Natural killer cell treated with Interleukin-12 subunit alpha and Interleukin-12 subunit beta and Interleukin-15 and Interleukin-18, amount 100 ng/mL, for 72 hours (primary cell): ENCODE data around the gene SCAMP3. TPM values are rescaled to one million over a fixed set of nuclear protein-coding genes. Genes with fewer than 3 reads are reported as not detected.

Experiments used
- ATAC-seq, 2 donors: fragments of 150-1000 bp; cut with Tn5 transposase in 1 of 2; sonication (Bioruptor Pico), chemical (Tn5 transposase) in 1 of 2; 2 replicates each; pipeline ENCODE4 v1.10.0; 2021
- DNase-seq: peaks from one replicate; pipeline ENCODE4 v3.0.0; 2022; ENCODE audit warnings: low spot score
- H3K27ac Mint-ChIP-seq, 2 donors: 1 replicate in 1 of 2; 2 replicates in 1 of 2; pipeline ENCODE4 v1.8.0; 2022; ENCODE audit warnings: mixed read lengths in 2 of 2, mild to moderate bottlenecking in 1 of 2, moderate library complexity in 1 of 2
- H3K27me3 Mint-ChIP-seq, 2 donors: 1 replicate in 1 of 2; 2 replicates in 1 of 2; pipeline ENCODE4 v1.8.0; 2022; ENCODE audit warnings: mixed read lengths in 2 of 2
- H3K36me3 Mint-ChIP-seq: one replicate; pipeline ENCODE4 v1.8.0; 2022; ENCODE audit warnings: mixed read lengths
- H3K4me1 Mint-ChIP-seq, 2 donors: 1 replicate in 1 of 2; 2 replicates in 1 of 2; pipeline ENCODE4 v1.8.0; 2022; ENCODE audit warnings: low read depth in 2 of 2, mixed read lengths in 2 of 2, mild to moderate bottlenecking in 1 of 2
- H3K4me3 Mint-ChIP-seq: one replicate; pipeline ENCODE4 v1.8.0; 2022; ENCODE audit warnings: mixed read lengths
- H3K9me3 Mint-ChIP-seq: 2 replicates; pipeline ENCODE4 v1.8.0; 2022; ENCODE audit warnings: mixed read lengths
- total RNA-seq, 2 donors: library from RNA; stranded (reverse); gene quantifications; one replicate each; pipeline ENCODE4 v1.2.3, GENCODE V29; 2022

The SCAMP3 gene
- total RNA-seq, 2 donors from 2014 or later = 134 to 169 TPM

DNA sequence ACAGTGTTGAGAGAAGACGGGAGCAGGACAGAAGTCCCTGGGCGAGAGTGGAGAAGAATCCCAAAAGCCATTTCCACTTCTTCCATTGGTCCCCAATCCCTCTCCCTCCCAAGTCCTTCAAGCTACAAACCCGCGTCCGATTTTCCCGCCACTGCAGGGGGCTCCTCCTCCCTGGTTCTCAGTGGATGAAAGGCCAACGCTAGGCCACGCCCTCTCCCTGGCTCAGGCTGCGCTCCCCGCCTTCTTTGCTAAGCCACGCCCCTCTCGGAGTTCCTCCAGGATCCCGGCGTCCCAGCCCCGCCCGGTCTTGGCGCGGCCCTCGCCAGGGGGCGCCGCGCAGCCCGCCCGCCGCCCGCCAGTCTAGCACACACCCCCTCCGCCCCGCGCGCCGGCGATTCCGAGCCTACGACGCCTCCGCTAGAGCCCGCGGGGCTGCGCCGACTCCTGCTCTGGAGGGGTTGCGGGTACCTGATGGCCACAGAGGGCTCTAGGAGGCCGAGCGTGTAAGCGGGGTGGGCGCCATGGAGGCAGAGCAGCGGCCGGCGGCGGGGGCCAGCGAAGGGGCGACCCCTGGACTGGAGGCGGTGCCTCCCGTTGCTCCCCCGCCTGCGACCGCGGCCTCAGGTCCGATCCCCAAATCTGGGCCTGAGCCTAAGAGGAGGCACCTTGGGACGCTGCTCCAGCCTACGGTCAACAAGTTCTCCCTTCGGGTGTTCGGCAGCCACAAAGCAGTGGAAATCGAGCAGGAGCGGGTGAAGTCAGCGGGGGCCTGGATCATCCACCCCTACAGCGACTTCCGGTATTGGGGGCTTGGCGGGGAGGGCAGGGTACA is 15.1 kb upstream of the SCAMP3 start, which contains the start of gene HCN3:
Gene HCN3 (plus strand): TSS at position 394 of the 832 bp plus-strand sequence. CDS start 128 bp downstream, at position 522.
- H3K4me1 Mint-ChIP-seq = peaks cover 26 to 38% of the 10 kb centered on the region in 2 donors
- H3K9me3 Mint-ChIP-seq = no peaks in the 10 kb centered on the region
- peak; percentile 82 to 89 for ATAC-seq
- H3K4me3 Mint-ChIP-seq = peak within 1 kb of the TSS; percentile 81
- peaks cover 6% of the 10 kb centered on the region for H3K36me3 Mint-ChIP-seq
- H3K27me3 Mint-ChIP-seq = no peaks in the 10 kb centered on the region
- H3K27ac Mint-ChIP-seq = peak within 1 kb of the TSS in 1 of 2 donors; percentile 30
- DNase-seq = peak; percentile 96

DNA sequence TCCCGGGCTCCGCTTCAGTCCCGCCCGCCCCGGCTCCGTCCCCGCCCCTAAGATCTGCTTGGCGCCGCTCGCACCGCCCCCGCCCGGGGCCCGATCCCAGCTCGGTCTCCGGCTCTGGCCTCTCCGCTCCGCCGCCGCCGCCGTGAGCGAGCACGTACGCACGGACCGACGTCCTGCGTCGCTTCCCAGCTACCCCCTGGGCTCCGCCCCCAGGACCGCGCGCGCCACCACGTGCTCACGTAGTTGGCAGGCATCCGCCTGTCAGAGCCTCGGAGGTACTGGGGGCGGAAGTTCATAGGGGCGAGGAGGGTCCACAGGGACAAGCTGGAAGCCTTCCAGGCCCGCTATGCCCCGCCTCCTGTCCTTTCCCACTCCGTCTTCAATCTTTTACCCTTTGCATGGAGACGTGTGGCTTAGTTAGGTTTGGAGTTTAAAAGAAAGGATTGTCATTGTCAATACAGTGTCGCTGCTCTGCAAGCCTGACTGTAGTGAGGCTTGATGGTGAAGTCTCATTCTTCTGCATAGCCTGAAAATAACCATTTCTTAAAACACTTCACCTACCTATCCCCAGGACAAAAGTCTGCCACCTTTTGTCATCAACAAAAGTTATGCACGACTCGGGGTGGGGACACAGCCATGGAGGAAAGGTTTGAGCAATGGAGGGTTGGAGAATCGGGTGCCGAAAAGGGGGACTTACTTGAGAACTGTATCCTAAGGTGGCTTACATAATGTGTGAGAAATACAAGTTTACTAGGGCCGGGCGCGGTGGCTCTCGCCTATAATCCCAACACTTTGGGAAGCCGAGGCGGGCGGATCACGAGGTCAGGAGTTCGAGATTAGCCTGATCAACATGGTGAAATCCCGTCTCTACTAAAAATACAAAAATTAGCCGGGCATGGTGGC is 11.4 kb upstream of the SCAMP3 start, which contains the start of gene CLK2:
Gene CLK2 (minus strand): TSS at position 162 of the 903 bp plus-strand sequence. CDS start 2,527 bp downstream, outside the sequence.
- Mint-ChIP-seq H3K36me3 (peaks cover 20% of the 10 kb centered on the region), H3K4me1 (peaks cover 42 to 43% of the 10 kb centered on the region in 2 donors), H3K4me3 (peak within 1 kb of the TSS; percentile 93), H3K9me3 (no peaks in the 10 kb centered on the region), H3K27ac (peak within 1 kb of the TSS; percentile 75 to 83), H3K27me3 (no peaks in the 10 kb centered on the region)
- peak; percentile 94 to 95 for ATAC-seq
- peak; percentile 99 for DNase-seq

DNA sequence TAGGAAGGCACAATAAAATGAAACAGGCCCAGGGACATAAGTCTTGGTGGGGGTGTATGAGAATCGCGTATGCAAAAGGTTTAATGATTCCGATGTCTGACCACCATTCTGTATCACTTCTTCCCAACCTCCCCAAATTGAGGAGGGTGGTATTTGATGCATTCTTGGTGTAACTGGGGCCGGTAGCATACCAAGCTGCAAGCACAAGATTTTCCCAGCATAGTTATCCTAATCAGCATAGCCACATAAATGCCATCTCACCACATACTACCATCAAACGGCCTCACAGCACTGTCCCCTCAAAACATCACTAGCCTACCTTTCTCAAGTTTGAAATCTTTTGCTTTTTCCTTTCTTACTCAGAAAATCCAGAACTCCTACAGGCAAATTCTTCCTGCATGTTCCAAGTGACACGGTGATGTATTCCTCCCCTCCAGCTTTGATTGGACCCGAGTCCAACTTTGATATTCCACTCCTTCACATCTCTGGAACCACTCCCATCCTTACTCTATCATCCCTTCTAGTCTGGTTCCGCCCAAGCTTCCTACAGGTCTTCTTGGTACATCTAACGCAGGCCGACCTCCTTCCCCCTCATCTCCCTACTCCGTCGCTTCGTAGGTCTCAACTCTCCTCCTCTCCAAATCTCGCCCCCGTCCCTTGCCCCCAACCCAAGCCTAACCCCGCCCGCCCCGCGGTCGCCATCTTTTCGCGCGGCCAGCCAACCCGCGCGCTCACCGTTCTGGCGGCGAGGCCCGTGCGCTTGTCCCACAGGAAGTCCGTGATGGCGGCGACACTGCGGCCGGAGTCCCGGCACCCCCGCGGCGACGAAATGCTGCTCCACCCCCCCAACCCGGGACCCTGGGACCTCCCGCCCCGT is 10.5 kb upstream of the SCAMP3 start:
- ATAC-seq (peak; percentile 61 to 65), DNase-seq (no peak)
- H3K36me3 Mint-ChIP-seq = peaks cover 25% of the 10 kb centered on the region
- peak overlapping the region; percentile 93 for H3K4me3 Mint-ChIP-seq
- no peaks in the 10 kb centered on the region for H3K27me3 Mint-ChIP-seq
- peak overlapping the region; percentile 75 to 83 for H3K27ac Mint-ChIP-seq
- H3K4me1 Mint-ChIP-seq = peaks cover 40 to 42% of the 10 kb centered on the region in 2 donors
- H3K9me3 Mint-ChIP-seq = no peaks in the 10 kb centered on the region

- DNase-seq = no peak
- Mint-ChIP-seq H3K27ac (no peak overlapping the region), H3K9me3 (no peaks in the 10 kb centered on the region), H3K4me3 (no peak overlapping the region), H3K27me3 (no peaks in the 10 kb centered on the region), H3K4me1 (peaks cover 22 to 30% of the 10 kb centered on the region in 2 donors), H3K36me3 (peaks cover 45% of the 10 kb centered on the region)
- no peak for ATAC-seq
Measured at GRCh38 chr1:155269381-155269780, 7.2 kb upstream of the SCAMP3 start.

DNA sequence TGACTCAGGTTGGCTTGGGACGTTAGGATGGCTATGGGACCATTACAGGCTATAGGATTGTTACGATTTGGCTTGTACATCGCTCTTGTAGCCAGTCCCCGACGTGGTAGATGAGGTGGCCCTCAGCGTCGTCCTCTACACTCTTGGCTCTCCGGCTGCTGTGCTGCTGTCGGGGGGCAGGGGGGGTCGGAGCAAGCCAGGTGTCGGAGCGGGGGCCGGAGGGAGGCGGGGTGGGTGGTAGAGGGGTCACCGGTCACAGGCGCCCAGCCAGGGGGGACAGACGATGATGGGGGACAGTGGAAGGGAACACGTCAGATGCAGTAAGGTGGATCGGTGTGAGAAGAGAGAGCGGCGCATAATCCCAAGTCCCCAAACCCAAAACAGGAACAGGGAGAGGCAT is 6.5 kb upstream of the SCAMP3 start:
- DNase-seq (no peak), ATAC-seq (no peak)
- Mint-ChIP-seq H3K27ac (no peak overlapping the region), H3K27me3 (no peaks in the 10 kb centered on the region), H3K36me3 (peaks cover 52% of the 10 kb centered on the region), H3K9me3 (no peaks in the 10 kb centered on the region), H3K4me3 (no peak overlapping the region), H3K4me1 (peaks cover 23 to 29% of the 10 kb centered on the region in 2 donors)

DNA sequence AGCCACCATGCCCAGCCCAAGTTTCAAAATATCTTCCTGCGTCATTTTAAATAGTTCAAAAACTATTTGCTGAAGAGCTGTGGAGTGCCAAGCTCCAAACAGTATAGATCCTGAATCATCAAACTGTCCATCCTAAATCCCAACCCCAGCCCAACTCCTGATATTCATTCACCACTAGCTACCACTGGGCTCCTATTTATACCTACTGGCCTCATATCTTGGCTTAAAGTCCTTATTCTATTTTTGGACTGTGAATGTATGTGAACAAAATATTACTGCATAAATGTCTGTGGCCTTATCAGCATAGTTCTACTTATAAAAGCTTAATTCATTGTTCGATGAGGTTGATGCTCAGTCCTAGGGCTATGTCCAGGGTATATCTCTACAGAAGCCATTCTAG is 5.2 kb upstream of the SCAMP3 start:
- H3K27ac Mint-ChIP-seq = no peak overlapping the region
- H3K4me1 Mint-ChIP-seq = peaks cover 26 to 34% of the 10 kb centered on the region in 2 donors
- no peak overlapping the region for H3K4me3 Mint-ChIP-seq
- ATAC-seq (no peak), DNase-seq (no peak)
- H3K27me3 Mint-ChIP-seq = no peaks in the 10 kb centered on the region
- H3K36me3 Mint-ChIP-seq = peaks cover 50% of the 10 kb centered on the region
- H3K9me3 Mint-ChIP-seq = no peaks in the 10 kb centered on the region

- H3K9me3 Mint-ChIP-seq = no peaks in the 10 kb centered on the region
- H3K27ac Mint-ChIP-seq = no peak overlapping the region
- H3K4me1 Mint-ChIP-seq = peaks cover 32 to 37% of the 10 kb centered on the region in 2 donors
- no peak overlapping the region for H3K4me3 Mint-ChIP-seq
- peaks cover 50% of the 10 kb centered on the region for H3K36me3 Mint-ChIP-seq
- ATAC-seq = no peak
- no peaks in the 10 kb centered on the region for H3K27me3 Mint-ChIP-seq
- no peak for DNase-seq
Measured at GRCh38 chr1:155266553-155266952, 4.4 kb upstream of the SCAMP3 start.

GRCh38 chr1:155263067-155263466 is 907 bp upstream of the SCAMP3 start:
- Mint-ChIP-seq H3K27ac (peak overlapping the region; percentile 90 to 99), H3K4me3 (peak overlapping the region; percentile 98), H3K27me3 (no peaks in the 10 kb centered on the region), H3K4me1 (peaks cover 39% of the 10 kb centered on the region in 2 donors), H3K36me3 (peaks cover 41% of the 10 kb centered on the region), H3K9me3 (no peaks in the 10 kb centered on the region)
- DNase-seq = no peak
- no peak for ATAC-seq

- DNase-seq (no peak), ATAC-seq (peak in 1 of 2 donors; percentile 28)
- Mint-ChIP-seq H3K36me3 (peaks cover 39% of the 10 kb centered on the region), H3K4me3 (peak overlapping the region; percentile 98), H3K27me3 (no peaks in the 10 kb centered on the region), H3K4me1 (peaks cover 39 to 44% of the 10 kb centered on the region in 2 donors), H3K9me3 (no peaks in the 10 kb centered on the region), H3K27ac (peak overlapping the region; percentile 90 to 99)
Measured at GRCh38 chr1:155261493-155261851, 688 bp downstream of the SCAMP3 start.

DNA sequence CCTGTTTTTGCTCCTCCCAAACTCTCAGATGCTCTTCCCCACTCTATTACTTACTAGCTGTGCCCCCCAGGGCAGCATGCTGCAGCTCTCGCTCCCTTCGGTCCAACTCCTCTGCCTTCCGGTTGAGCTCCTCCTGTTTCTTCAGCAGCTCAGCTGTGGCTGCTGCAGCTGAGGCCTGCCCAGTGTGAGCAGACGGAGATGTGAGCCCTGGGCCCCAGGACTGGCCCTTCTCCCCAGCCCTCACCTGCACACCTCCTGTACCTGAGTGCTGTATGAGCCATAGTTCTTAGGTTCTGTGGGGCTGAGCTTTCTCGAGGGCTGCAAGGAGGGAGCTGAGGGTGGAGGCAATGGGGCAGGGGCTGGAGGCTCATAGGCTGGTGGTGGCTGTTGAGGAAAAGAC is 1.9 kb downstream of the SCAMP3 start:
- Mint-ChIP-seq H3K36me3 (peaks cover 32% of the 10 kb centered on the region), H3K27ac (peak overlapping the region in 1 of 2 donors; percentile 99)

GRCh38 chr1:155256058-155256852 is 5.9 kb downstream of the SCAMP3 start:
- DNase-seq = no peak
- Mint-ChIP-seq H3K4me3 (peak overlapping the region; percentile 73), H3K36me3 (peaks cover 13% of the 10 kb centered on the region), H3K4me1 (peaks cover 21 to 38% of the 10 kb centered on the region in 2 donors), H3K9me3 (no peaks in the 10 kb centered on the region), H3K27me3 (no peaks in the 10 kb centered on the region), H3K27ac (peak overlapping the region; percentile 30 to 47)
- ATAC-seq = no peak

More for the DNA sequence above, 1.9 kb downstream of the SCAMP3 start:
- no peaks in the 10 kb centered on the region for H3K27me3 Mint-ChIP-seq
- no peak for DNase-seq
- no peak for ATAC-seq
- H3K4me1 Mint-ChIP-seq = peaks cover 39 to 48% of the 10 kb centered on the region in 2 donors
- no peak overlapping the region for H3K4me3 Mint-ChIP-seq
- H3K9me3 Mint-ChIP-seq = no peaks in the 10 kb centered on the region

DNA sequence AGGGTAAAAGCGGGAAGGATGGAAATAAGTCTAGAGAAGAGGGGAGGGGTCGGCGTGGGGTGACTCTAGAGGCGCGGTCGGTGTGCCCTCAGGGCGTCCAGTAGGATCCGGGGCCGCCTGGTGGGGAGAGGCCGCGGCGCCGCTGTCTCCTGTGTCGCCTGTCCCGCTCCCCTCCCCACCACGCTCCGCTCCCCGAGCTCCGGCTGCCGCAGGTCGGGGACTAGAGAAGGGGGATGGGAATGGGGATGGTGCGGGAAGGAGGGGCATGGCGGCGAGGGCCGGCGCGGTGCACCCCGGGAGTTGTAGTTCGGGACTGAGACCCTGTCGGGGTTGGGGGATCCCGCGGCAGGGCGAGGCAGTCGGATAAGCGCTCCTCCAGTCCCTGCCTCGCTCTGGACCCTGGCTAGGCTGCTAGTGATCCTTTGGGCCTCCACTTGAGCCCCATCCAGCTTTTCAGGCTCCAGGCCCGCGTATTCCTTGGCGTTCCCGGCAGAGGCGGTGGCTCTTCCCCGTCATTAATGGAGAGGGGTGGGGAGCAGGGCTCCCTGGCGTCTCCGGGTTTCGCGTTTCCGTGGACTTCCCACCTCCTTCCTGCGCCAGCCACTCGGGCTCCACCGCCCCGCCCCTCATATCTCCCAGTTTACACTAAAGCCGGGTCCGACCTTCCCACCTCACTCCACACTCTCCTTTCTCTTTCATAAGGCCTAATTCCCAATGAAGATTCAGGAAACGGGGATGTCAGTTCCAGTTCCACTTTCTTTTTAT is 6.7 kb downstream of the SCAMP3 start, which contains the start of gene ENTREP3:
Gene ENTREP3 (minus strand): TSS at position 241 of the 765 bp plus-strand sequence. CDS start 606 bp downstream, outside the sequence.
- ATAC-seq = peak; percentile 80 to 85
- H3K36me3 Mint-ChIP-seq = peaks cover 8% of the 10 kb centered on the region
- peaks cover 19 to 35% of the 10 kb centered on the region in 2 donors for H3K4me1 Mint-ChIP-seq
- DNase-seq = peak; percentile 86
- H3K9me3 Mint-ChIP-seq = no peaks in the 10 kb centered on the region
- peak within 1 kb of the TSS; percentile 78 for H3K4me3 Mint-ChIP-seq
- peak within 1 kb of the TSS; percentile 47 to 49 for H3K27ac Mint-ChIP-seq
- H3K27me3 Mint-ChIP-seq = no peaks in the 10 kb centered on the region
